ELF-1 (cell line): ENCODE results near the gene RACGAP1.

Experiments used
- DNase-seq: peaks from one replicate; pipeline ENCODE4 v3.0.0-alpha.2; 2016; ENCODE audit warnings: low read depth, low spot score

The RACGAP1 gene

GRCh38 chr12:49969027-49969426, 56.3 kb downstream of the RACGAP1 start:
- no peak for DNase-seq

DNA sequence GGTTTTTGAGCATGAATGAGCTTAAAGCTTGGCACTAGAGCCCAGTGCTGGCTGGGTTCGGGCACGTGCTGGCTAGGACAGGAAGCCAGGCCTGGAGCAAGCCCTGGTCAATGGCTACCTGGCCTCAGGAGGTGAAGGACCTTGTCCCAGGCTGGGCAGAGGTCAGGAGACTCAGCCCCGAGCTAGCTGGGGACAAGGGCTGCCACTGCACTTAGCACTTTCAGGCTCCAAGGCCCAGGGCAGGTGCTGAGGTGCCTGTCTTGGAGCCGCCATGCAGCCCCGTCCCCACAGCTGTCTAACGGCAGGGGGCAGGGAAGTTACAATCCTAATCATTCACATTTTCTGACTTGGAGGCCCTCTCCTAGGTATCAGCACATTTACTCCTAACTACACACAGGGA, 56.8 kb downstream of the RACGAP1 start:
- DNase-seq, result no peak

- no peak for DNase-seq
Measured at GRCh38 chr12:49967777-49968250, 57.5 kb downstream of the RACGAP1 start.

- DNase-seq, result peak; percentile 94
Measured at GRCh38 chr12:49967042-49967776, 58.1 kb downstream of the RACGAP1 start.

DNA sequence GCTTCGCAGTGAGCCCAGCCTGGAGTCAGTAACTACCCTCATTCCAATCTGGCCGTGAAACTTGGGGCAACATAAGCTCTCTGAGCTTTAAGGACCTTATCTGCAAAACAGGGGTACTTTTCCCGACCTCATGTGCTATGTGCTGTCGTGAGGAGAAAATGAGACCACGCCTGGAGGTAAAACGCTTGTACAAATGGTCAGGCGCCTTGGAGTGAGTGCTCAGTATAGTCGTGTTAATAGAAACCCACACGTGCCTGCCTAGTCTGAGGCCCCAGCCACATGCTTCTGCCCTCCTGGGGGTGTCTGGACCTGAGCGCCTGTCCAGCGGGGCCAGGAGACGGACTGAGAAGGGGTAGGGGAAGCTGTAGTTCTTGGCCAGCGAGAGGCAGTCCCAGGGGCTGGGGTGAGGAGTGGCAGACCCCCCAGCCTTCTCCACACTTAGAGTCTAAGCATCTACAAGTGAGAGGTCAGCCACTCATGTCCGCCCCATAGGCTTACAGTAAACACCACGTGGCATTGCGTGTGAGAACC, 58.7 kb downstream of the RACGAP1 start:
- DNase-seq, result no peak

DNA sequence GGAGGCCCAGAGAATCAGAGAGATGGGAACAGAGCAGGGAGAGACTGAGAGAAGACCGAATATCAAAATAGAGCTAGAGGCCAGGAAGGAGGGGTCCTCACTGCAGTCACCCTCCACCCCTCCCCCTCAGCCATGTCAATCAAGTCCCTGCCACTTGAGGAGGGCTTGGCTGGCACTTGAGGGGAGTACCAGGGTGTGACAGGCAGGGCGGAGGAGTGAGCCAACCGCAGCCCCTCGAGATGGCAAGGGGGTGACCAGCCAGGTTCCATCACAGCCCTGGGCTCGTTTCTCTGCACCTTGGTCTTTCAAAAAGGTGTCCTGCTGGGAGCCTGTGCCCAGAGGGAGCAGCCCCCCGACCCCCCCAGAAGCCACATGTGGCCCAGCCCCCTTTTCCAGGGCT, 59.5 kb downstream of the RACGAP1 start:
- no peak for DNase-seq

- DNase-seq, result no peak
Measured at GRCh38 chr12:49964849-49965624, 60.3 kb downstream of the RACGAP1 start.

DNA sequence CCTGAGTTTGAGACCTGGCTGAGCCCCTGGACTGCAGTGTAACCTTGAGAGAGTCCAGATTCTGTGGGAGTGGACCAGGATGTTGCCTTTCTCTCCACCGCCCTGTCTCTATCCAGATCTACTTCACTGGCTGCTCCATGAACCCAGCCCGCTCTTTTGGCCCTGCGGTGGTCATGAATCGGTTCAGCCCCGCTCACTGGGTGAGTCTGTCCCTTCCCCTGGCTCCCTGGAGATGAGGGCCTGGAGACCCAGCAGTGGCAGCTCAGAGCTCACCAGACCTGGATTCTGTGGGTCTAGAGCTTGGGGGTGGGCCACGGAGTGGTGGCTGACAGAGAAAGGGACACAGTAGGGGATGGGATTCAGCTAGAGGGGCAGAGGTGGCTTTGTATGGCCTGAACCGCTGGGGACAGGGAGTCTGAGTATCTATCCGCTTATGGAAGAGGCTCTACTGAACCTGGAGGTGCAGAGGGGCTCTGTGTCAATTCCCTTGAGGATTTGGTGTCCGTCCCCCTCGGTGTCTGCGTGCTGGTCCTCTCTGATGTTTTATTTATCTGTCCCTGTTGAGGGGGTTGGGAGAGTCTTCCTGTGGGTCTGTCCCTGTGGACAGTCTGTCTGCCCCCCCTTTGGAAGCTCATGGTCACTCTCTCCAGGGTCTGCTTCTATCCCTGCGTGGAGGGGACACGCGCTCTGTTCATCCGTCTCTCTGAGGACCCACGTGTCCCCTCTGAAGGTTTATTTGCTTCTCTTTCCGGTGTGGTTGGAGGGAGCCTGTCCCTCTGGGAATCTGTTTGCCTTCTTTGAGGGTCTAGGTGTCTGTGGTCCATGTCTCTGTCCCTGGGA, 61.1 kb downstream of the RACGAP1 start:
- no peak for DNase-seq

DNA sequence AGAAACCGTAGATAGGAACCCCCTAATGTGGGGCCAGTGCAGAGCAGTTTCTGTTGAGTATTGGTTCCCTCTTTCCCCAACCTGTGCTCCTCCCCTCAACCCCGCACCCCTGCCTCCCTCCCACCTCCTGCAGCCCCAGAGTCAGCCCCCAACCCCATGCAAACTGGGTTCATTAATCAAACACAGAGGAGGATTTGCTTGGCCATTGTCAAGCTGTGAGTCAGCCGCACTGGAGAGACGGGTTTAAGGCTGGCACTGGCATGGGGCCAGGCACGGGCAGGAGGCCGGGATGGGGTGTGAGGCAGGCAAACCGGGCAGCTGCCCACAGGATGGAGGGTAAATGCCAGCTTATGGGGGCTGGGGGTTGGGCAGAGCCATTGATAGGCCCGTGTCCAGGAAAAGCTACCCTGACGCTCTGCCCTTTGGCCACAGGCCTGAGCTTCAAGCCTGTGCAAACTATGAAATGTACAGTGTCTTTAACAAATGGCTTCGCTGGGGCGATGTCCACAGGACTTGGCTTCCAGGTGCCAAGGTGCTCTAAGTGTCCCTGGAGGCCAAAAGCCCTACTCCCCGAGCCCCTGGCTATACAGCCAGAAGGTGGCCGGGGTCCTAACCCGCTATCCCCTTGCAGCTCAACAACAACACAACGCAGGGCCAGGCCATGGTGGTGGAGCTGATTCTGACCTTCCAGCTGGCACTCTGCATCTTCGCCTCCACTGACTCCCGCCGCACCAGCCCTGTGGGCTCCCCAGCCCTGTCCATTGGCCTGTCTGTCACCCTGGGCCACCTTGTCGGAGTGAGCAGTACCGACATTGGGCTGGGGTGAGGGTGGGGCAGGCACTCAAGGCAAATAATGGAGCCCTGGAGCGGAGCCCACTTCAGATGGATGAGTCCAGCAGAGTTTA, 62.2 kb downstream of the RACGAP1 start:
- DNase-seq, result no peak

- DNase-seq, result no peak
Measured at GRCh38 chr12:49961993-49962764, 63.1 kb downstream of the RACGAP1 start.

DNA sequence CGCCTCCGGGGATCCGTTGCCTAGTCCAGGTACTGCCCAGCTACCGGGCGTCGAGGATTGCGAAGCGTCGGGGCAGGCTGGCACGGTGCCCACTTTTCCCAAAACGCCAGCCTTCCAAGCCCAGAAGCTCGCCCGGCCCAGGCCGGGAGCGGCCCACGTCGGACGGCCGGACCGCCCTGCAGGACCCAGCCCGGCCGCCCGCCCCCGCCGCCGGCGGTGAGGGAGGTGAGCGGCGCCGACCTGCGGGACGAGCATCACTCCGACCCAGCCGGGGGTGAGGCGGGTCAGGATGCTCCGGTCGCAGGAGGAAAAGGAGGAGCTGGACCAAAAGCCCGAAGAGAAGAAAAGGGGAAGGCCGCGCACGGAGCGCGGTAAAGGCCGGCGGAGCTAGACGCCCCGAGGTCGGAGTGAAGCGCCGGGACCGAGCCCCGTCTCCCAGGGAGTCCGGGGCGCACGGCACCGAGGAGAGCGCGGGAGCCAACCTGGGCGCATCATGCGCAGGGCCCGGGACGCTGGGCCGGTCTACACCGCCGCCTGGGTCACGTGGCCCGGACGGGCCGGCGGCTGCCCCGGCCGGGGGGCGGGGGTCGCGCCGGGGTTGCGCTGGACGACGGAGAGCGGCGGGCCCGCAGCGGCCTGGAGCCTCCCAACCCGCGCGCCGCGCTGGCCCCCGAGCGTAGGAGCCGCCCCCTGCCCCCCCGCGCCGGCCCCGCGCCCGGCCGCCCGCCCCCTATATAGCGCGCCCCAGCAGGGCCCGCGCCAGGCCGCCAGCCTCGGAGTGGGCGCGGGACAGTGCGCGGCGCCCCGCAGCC, 64.0 kb downstream of the RACGAP1 start, which contains the start of gene AQP5:
TSS of gene AQP5 (plus strand) at position 762 of the 812 bp plus-strand sequence. CDS start 146 bp downstream, outside the sequence.
- DNase-seq, result no peak

DNA sequence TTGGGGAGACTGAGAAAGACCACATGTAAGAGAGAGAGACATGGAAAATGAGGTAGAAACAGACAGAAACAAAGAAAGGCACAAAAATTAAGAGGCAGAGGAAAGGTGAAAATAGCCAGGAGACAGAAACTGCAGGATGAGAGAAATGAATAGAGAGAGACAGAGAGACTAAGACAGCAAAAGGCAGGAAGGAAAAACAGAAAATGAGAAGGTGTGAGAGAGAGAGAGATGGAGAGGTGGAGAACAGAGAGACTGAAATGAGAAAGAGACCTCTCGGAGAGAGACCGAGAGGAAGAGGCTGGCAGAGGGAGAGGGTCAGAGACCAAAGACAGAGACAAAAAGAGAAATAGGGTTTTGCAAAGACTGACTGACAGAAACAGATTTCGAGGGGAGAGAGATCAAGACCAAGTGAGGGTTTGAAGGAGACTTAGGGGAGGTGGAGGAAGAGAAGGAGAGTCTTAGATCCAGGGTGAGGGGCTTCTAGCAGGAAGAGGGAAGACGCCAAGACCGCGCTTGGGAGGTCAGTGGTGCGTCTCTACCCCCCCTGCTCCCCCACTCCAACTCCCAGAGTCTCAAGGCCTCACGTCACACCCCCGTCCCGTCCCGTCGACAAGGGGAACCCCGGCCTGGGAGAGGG, 64.7 kb downstream of the RACGAP1 start:
- DNase-seq, result no peak

DNA sequence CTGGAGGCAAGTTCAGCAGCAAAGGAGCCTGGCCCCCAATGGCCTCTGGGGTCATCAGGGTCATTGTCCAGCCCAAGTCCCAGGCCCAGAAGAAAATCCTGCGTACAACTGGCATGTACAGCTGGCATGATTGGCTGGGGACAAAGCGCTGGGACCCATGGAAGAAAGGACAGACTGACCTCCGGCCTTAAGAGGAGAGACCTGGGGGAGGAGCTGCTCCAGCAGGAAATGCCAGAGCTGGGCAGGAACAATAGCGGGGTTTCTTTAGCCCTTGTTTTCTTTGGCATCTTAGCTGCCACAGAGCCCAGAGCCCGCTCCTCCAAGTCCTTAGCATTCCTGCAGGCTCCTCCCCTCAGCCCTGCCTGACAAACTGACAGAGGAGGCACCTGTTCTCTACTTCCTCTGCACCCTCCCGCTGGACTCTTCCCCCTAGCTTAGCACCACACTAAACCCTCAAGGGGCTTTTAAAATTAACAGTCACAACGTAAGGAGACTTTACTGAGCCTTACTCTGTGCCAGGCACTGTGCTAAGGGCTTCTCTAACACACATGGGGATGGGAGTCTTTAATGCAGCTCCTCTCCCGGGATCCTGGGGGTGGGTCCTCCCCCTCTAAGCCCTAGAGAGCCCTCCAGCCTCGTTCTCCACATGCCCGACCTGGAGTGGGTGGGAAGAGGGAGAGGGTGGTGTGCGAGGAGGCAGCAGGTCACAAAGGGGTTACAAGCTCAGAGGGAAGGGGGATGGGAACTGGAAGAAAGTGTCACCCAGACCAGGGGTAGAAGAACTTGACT, 65.4 kb downstream of the RACGAP1 start:
- DNase-seq, result peak; percentile 52

DNA sequence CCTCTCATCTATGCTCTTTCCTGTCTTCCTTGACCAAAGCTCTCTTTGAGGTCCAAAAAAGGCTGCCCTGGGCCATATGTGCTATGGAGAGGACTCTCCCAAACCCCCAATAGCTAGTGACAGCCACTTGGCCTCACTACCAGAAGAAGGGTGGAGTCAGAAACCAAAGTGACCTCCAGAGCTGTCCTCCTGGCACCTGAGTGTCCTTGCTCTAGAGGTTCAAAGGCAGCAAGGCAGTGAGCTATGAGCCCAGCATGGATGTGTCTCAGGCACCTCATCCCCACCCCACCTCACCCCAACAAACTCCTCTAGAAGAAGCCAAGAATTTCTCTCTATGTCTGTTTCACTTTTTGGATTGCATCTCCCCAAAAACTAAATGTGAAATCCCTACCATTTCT, 67.7 kb downstream of the RACGAP1 start:
- no peak for DNase-seq

GRCh38 chr12:49956663-49957569, 68.4 kb downstream of the RACGAP1 start:
- DNase-seq, result no peak

GRCh38 chr12:49955899-49956662, 69.2 kb downstream of the RACGAP1 start:
- no peak for DNase-seq
